ENCODE results near the gene COX6A1. TPM values are rescaled to one million over a fixed set of nuclear protein-coding genes. Genes with fewer than 3 reads are reported as not detected.

COX6A1 gene
- total and polyA plus RNA-seq, 2 of the 13 experiments (the other 11 are each of a cell fraction or from before 2014, with no cell fraction given), result 542 to 673 TPM

- TF ChIP-seq ZBTB26 (CRISPR knock-in tag; IDR thresholded peaks at IDR 0.05; ENCODE audit: borderline replicate concordance) (no peak), ETV6 (CRISPR knock-in tag; conservative IDR thresholded peaks at IDR 0.05) (no peak), ZNF616 (CRISPR knock-in tag; IDR thresholded peaks at IDR 0.05; ENCODE audit: low read depth) (no peak), HOXD1 (CRISPR knock-in tag; IDR thresholded peaks at IDR 0.05) (no peak), TRAFD1 (CRISPR knock-in tag; IDR thresholded peaks at IDR 0.05; ENCODE audit: borderline replicate concordance) (no peak), NR2C2 (CRISPR knock-in tag; IDR thresholded peaks at IDR 0.05; ENCODE audit: borderline replicate concordance) (no peak), ZNF317 (CRISPR knock-in tag; IDR thresholded peaks at IDR 0.05) (0 out of 2 replicates have a peak, but pooled peaks have one; percentile 15), DZIP1 (CRISPR knock-in tag; IDR thresholded peaks at IDR 0.05) (no peak), HNF1B (CRISPR knock-in tag; IDR thresholded peaks at IDR 0.05) (no peak; the same call in 1 of the 2 replicates), MIER2 (CRISPR knock-in tag; IDR thresholded peaks at IDR 0.05) (no peak), ZGPAT (CRISPR knock-in tag; IDR thresholded peaks at IDR 0.05) (no peak; the same call in 1 of the 2 replicates), ZFP36L1 (CRISPR knock-in tag; IDR thresholded peaks at IDR 0.05) (0 out of 2 replicates have a peak, but pooled peaks have one; percentile 38), ASH2L (IDR thresholded peaks at IDR 0.05; ENCODE audit: insufficient read length, low read depth, low read length) (no peak), ZKSCAN5 (CRISPR knock-in tag; IDR thresholded peaks at IDR 0.05) (no peak), ELF4 (CRISPR knock-in tag; IDR thresholded peaks at IDR 0.05; ENCODE audit: borderline replicate concordance) (no peak), ZNF781 (CRISPR knock-in tag; IDR thresholded peaks at IDR 0.05; ENCODE audit: borderline replicate concordance, not compliant biosample characterization) (peak; percentile 15), DMTF1 (CRISPR knock-in tag; IDR thresholded peaks at IDR 0.05) (no peak)
These were observed 32.4 kb downstream of the COX6A1 start (continued) for GRCh38 chr12:120470150-120470784.

Data from HepG2 (cell line).